Epithelial cell of prostate (primary cell): ENCODE results near the gene GFAP.

Experiments used
- DNase-seq: peaks from one replicate; pipeline ENCODE4 v3.0.0-alpha.2; 2011; ENCODE audit warnings: low read depth, low spot score
- H3K27ac ChIP-seq: fragments of 450-650 bp; 2 replicates; pipeline ENCODE4 v1.5.1; 2017; ENCODE audit warnings: mild to moderate bottlenecking

The GFAP gene

GRCh38 chr17:44915862-44916780, 821 bp upstream of the GFAP start:
- H3K27ac ChIP-seq: no peak overlapping the region
- no peak for DNase-seq

- no peak for DNase-seq
- no peak overlapping the region for H3K27ac ChIP-seq
Measured at GRCh38 chr17:44914698-44915271, 515 bp downstream of the GFAP start.

DNA sequence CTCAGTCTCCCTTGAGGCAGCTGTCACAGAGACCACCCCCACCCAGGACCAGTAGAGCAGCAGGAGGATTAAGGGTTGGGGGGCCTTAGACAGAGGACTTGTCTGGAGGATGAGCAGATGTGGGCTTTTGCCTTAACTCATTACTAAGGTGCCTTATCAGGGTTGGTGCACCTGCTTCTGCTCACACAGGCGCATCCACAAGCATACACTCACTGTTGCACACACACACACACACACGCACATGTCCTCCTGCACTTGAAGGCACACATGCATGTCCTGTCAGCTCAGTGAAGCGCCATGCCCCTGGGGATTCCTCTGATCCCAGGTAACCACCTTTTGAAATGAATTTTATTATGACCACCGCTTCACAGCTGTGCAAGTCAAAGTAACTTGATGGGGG, 1.2 kb downstream of the GFAP start:
- no peak for DNase-seq
- H3K27ac ChIP-seq: no peak overlapping the region

- no peak for DNase-seq
- no peak overlapping the region for H3K27ac ChIP-seq
Measured at GRCh38 chr17:44913676-44914075, 1.6 kb downstream of the GFAP start.

DNA sequence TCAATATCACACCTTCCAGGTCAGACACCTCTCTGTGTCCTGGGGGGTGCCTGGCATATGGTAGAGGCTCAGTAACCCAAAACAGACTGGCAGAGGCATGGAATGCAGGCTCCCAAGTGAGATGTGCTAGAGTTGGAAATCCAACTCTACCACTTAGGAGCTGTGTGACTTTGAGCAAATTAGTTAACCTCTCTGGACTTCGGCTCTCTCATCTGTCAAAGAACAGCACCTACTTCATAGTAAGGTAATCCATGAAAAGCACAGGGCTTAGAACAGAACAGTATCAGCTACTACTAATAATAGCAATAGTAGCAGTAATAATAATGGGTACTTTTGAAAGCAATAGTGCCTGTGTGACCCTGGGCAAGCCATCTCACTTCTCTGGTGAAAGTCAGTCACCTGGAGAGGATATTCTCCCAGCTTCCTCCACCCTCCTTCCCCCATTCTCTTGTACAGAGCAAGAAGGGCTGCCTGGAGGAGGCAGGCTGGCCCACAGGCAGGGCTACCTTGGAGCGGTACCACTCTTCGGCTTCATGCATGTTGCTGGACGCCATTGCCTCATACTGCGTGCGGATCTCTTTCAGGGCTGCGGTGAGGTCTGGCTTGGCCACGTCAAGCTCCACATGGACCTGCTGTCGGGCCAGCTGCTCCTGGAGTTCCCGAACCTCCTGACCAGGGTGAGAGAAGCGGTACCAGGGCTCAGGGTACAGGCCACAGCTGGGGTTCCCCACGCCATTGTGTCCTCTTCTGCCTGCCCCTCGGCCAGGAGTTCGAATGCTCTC, 2.3 kb downstream of the GFAP start:
- H3K27ac ChIP-seq: no peak overlapping the region
- DNase-seq: no peak

GRCh38 chr17:44911133-44912001, 3.9 kb downstream of the GFAP start:
- no peak overlapping the region for H3K27ac ChIP-seq
- no peak for DNase-seq

- H3K27ac ChIP-seq: peak overlapping the region; percentile 48
- no peak for DNase-seq
Measured at GRCh38 chr17:44910231-44911106, 4.8 kb downstream of the GFAP start.

GRCh38 chr17:44909681-44910144, 5.6 kb downstream of the GFAP start:
- no peak for DNase-seq
- peak overlapping the region; percentile 48 for H3K27ac ChIP-seq

DNA sequence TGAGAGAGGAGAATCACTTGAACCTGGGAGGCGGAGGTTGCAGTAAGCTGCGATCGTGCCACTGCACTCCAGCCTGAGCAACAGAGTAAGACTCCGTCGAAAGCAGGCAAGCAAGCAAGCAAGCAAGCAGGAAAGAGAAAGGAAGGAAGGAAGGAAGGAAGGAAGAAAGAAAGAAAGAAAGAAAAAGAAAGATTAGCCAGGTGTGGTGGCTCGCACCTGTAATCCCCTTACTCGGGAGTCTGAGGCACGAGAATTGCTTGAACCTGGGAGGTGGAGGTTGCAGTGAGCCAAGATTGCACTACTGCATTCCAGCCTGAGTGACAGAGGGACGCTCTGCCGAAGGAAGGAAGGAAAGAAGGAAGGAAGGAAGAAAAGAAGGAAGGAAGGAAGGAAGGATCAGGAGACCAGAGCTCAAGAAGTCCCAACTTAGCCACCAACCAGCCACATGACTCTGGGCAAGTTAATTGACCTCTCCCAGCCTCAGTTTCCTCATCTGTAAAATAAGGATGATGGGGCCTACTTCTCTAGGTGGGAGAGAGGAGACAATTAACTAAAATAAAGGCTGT, 6.5 kb downstream of the GFAP start:
- peak overlapping the region; percentile 48 for H3K27ac ChIP-seq
- no peak for DNase-seq

GRCh38 chr17:44907729-44908470, 7.4 kb downstream of the GFAP start:
- no peak for DNase-seq
- H3K27ac ChIP-seq: no peak overlapping the region

- H3K27ac ChIP-seq: no peak overlapping the region
- no peak for DNase-seq
Measured at GRCh38 chr17:44906763-44907728, 8.3 kb downstream of the GFAP start.

DNA sequence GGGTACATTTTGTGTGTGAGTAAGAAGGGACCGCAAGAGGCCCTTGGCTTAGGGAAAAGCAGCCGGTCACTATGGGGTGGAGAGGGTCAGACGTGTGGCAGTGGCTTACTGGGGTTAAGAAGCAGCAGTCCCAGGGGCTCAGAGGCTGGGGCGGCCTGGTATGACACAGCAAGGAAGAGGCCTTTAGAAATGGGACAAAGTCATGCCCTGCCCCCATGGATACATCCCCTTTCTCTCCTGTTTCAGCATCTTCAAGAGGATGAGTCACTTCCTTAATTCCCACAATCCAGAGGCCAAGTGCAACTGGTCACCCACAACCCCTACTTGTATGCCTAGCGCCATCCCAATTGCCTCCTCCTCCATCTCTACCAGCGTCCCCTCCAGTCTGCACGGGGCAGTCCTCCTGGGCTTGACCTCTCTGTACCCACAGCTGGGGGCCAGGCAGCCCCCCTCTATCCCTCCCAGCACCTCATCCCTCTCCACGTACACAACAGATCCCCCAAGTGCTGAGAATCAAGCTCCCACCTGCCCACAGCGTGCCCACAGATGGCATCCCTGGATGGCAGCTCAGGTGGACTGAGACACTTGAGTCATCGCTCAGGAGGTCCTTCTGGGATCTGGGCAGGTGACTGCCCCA, 9.2 kb downstream of the GFAP start:
- peak overlapping the region; percentile 32 for H3K27ac ChIP-seq
- no peak for DNase-seq

GRCh38 chr17:44905006-44906000, 10.0 kb downstream of the GFAP start:
- H3K27ac ChIP-seq: peak overlapping the region; percentile 32
- DNase-seq: no peak

GRCh38 chr17:44904001-44904984, 11.0 kb downstream of the GFAP start:
- H3K27ac ChIP-seq: no peak overlapping the region
- no peak for DNase-seq
